Medulla oblongata (tissue), 1 donor: ENCODE data around the gene FGF11.

Experiments
- DNase-seq: peaks from one replicate; pipeline ENCODE4 v3.0.0-alpha.2; 2015; ENCODE audit errors: extremely low spot score

The FGF11 gene

GRCh38 chr17:7439462-7440112 lies at the start of gene FGF11:
TSS of gene FGF11 (plus strand) at chr17:7439512. CDS start at chr17:7439621, 109 bp downstream.
- DNase-seq: no peak

- DNase-seq: no peak
Observed at GRCh38 chr17:7389924-7390910, 49.1 kb upstream of the FGF11 start.

DNA sequence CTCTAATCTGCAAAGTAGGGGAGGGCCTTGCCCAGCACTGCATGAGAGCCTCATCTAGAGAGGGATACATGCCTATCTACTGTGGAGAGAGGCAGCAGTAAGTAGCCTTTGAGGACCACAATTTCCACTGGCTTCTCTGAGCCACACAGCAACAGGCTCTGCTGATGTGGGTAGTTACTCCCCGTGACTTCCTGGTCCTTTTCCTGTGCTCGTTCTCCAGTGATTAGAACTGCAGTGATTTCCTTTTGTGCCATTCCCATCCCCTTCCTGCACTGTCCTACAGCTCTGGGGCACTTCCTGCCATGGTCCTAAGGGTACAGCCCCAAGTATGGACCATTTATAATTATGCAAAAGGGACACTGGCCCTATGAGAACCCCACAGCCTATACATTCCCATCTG lies 48.0 kb upstream of the FGF11 start:
- DNase-seq: no peak

DNA sequence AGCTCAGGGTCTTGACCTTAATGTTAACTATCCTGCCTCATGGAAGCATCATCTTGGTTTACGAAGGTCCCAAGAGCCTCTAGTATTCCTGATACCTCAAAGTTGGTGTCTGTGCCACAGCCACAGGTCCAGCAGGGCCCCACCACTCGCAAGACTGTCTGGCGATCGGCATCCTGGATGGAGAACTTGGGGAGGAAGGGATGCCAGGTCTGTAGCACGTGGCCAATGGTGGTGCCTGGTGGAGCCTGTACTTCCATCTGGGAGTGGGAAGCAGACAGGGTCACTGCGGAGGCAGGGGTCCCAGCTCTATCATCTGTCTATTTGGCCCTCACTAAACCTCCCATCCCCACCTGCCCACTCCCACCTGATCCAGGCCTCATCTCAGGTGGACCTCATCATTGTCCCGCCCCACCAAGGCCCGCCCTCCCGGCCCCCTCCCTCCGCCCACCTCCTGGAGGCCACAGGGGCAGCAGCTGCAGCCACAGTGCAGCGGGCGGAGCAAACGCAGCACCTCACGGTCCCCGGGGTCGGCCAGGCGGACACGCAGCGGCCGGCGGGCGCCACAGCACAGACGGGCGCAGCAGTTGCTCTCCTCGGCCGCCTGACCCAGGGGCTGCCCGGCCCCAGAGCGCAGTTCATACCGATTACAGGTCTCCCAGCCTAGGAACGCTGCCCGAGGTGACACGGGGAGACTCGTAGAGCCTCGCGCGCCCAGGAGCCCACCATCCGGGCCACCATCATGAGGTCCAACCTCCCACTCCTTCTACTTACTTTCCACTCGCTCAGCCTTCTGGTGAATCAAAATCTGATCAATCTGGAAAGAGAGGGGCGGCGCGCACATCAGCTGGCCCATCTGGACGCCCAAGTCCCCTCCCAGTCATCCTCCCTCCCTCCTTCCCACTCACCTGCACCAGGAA lies 46.4 kb upstream of the FGF11 start:
- no peak for DNase-seq

- DNase-seq: no peak
Observed at GRCh38 chr17:7393613-7394451, 45.5 kb upstream of the FGF11 start.

- peak; percentile 85 for DNase-seq
Observed at GRCh38 chr17:7394452-7395191, 44.7 kb upstream of the FGF11 start, which contains the start of gene PLSCR3. TSS of gene PLSCR3 (minus strand) at chr17:7394525. CDS start at chr17:7394110, 415 bp downstream.

GRCh38 chr17:7396147-7396546 lies 43.2 kb upstream of the FGF11 start:
- no peak for DNase-seq

GRCh38 chr17:7398612-7399011 lies 40.7 kb upstream of the FGF11 start:
- DNase-seq: no peak

- peak; percentile 21 for DNase-seq
Observed at GRCh38 chr17:7403043-7403726, 36.1 kb upstream of the FGF11 start.

- DNase-seq: no peak
Observed at GRCh38 chr17:7403727-7403976, 35.7 kb upstream of the FGF11 start.

GRCh38 chr17:7403977-7404736 lies 35.2 kb upstream of the FGF11 start, which contains the start of gene TMEM256:
TSS of gene TMEM256 (minus strand) at chr17:7404097. CDS start at chr17:7404084, 13 bp downstream.
- peak; percentile 100 for DNase-seq

DNA sequence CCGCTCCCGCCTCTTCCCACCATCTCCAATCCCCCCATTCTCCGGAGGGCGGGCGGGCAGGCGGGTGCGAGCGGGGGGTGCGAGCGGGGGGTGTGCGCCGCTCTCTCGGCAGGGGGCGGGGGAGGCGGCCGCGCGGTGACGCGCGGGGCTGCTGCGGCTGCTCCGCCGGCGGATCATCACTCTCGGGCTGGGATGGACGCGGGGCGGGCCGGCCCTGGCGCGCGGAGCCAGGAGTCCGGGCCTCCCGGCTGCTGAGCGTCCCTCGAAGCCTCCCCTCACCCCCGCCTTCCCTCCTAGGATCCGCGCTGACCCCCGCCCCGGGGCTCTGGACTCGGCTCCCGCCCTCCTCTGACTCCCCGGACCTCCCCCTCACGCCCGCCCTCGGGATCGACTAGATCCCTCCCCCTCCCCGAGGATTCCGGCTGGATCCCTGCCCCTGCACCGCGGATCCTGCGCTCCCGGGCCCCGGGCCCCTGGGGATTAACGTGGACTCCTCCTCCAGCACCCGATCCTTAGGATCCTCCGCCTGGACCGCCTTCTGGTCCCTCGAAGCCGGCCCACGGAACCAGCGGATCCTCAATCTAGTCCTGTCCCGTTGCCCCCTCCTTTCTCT lies 34.5 kb upstream of the FGF11 start:
- DNase-seq: no peak

GRCh38 chr17:7405350-7406234 lies 33.7 kb upstream of the FGF11 start:
- peak; percentile 67 for DNase-seq

DNA sequence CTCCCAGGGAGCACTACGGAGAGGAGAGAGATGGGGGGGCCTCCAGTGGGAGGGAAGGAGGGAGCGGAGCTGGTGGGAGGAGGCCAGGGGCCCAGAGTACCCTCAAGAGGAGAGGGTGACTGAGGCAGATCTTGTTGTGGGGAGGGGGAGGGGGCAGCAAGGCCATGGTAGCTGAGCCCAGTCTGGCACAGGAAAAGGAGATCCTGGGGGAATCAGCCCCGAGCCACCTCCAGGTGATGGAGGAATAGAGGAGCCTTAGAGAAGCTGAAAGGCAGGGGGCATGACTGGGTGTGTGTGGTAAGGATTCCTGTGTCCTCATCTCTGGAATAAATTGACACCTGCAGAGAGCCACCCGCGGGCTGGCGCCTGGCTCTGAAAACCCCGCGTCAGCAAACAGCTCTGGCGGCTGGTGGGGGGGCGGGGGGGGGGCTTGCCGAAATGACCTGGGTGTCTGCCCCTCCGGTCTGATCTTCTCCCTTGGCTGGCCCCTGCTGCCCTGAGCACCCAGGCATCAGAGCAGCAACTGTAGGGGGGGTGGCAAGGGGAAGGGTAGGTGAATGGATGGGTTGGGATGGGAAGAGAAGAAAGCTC lies 33.0 kb upstream of the FGF11 start:
- no peak for DNase-seq

- no peak for DNase-seq
Observed at GRCh38 chr17:7407082-7407481, 32.2 kb upstream of the FGF11 start.

DNA sequence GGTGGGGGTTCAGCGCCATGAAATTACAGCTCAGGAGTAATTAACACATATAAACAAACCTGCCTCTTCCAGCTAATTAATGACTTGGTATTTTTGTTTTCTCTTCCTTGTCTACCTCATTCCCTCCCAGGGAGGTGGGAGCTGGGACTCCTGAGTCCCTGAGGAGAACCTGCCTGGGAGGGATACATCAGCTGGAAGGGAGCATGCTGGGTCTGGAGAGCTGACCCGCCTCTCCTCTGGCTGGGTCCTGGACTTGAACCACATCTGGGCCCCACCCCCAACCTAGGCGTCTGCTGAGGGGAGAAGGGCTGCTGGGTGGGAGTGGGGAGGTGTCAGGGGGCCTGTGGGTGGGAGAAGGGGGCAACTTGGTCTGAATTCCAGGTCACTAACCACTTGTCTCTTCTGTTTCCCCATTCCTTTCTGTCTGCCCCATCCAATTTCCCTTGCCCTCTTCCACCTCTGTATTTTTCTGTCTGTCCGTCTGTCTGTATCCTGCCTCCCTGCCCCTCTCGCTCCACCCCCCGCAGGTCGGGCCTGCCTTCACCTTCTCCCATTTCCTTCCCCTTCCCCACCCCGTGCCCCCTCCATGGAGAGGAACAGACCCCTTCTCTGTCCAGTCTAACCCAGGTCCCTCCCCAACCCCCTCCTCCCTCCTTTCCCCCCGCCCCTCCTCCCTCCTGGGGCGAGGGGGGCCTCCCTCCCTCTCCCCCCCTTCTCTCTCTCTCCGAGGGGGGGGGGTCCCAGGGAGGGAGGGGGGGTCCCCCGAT lies 31.6 kb upstream of the FGF11 start, which contains the start of gene NLGN2:
Gene NLGN2, plus strand, starts transcription at position 361 of the 767 bp plus-strand sequence. CDS start 411 bp downstream, outside the sequence.
- DNase-seq: no peak
